H1 (cell line): ENCODE measurements around the gene DIPK1C. TPM values are rescaled to one million over a fixed set of nuclear protein-coding genes. Genes with fewer than 3 reads are reported as not detected.

Experiments
- CTCF ChIA-PET: fragments of 300-600 bp; sonication (Branson Sonifier 250); formaldehyde crosslinking; loops from one replicate; lab custom pipeline; 2021; ENCODE audit not compliant: partially characterized antibody; lab: Charles Lee
- POLR2A ChIA-PET: fragments of 300-600 bp; sonication (Branson Sonifier 250); formaldehyde crosslinking; loops from one replicate; lab custom pipeline; 2021; ENCODE audit warnings: inconsistent platforms; ENCODE audit not compliant: partially characterized antibody; lab: Charles Lee
- DNase-seq, 2 experiments: peaks; one replicate each; pipeline versions ENCODE4 v3.0.0 to v3.0.0-alpha.2; 2010 to 2022; ENCODE audit warnings: low spot score in 2 of 2, low read depth in 1 of 2, mixed read lengths in 1 of 2
- FAIRE-seq: peaks from 2 replicates; lab custom pipeline; 2011; peaks lifted over from hg19 to GRCh38; lab: Jason Lieb, UNC
- H2AFZ ChIP-seq: 2 replicates; pipeline ENCODE4 v1.8.1; 2012; ENCODE audit warnings: low read length, inconsistent platforms
- H2AK5ac ChIP-seq: 2 replicates; pipeline ENCODE4 v1.6.1; 2013; ENCODE audit warnings: low read depth, low read length
- H2BK120ac ChIP-seq: replicated peaks from 2 replicates; pipeline ENCODE3; 2013; ENCODE audit warnings: low read depth, low read length, inconsistent platforms
- H2BK12ac ChIP-seq: 2 replicates; pipeline ENCODE4 v1.6.1; 2013; ENCODE audit warnings: low read depth, low read length
- H2BK15ac ChIP-seq: 2 replicates; pipeline ENCODE4 v1.6.1; 2013; ENCODE audit warnings: low read length
- H2BK20ac ChIP-seq: 2 replicates; pipeline ENCODE4 v1.6.1; 2013; ENCODE audit warnings: low read length
- H2BK5ac ChIP-seq: 2 replicates; pipeline ENCODE4 v1.6.1; 2013; ENCODE audit warnings: low read depth, low read length
- H3K14ac ChIP-seq: 2 replicates; pipeline ENCODE4 v1.6.1; 2013; ENCODE audit warnings: inconsistent platforms; ENCODE audit not compliant: insufficient read length
- H3K18ac ChIP-seq: 2 replicates; pipeline ENCODE4 v1.6.1; 2013; ENCODE audit warnings: low read length; ENCODE audit errors: extremely low read depth
- H3K23ac ChIP-seq: 2 replicates; pipeline ENCODE4 v1.6.1; 2013; ENCODE audit warnings: inconsistent platforms; ENCODE audit not compliant: insufficient read length
- H3K23me2 ChIP-seq: 2 replicates; pipeline ENCODE4 v1.6.1; 2013; ENCODE audit warnings: low read depth, low read length
- H3K27ac ChIP-seq: 2 replicates; pipeline ENCODE4 v1.6.1; 2011; ENCODE audit warnings: low read depth, low read length, inconsistent platforms
- H3K27me3 ChIP-seq, 4 experiments: replicated peaks in 1 of 4; 1 replicate in 1 of 4; 2 replicates in 3 of 4; pipeline versions ENCODE4 v1.6.1 to v1.8.1; 2011 to 2013; ENCODE audit warnings: low read length in 3 of 4, mild to moderate bottlenecking in 3 of 4, inconsistent platforms in 2 of 4, mixed read lengths in 2 of 4, moderate library complexity in 1 of 4; ENCODE audit not compliant: control insufficient read depth in 3 of 4, insufficient read depth in 3 of 4; ENCODE audit errors: extremely low read depth in 1 of 4
- H3K36me3 ChIP-seq, 4 experiments: 2 replicates each; pipeline versions ENCODE4 v1.6.1 to v1.8.1; 2011 to 2013; ENCODE audit warnings: mild to moderate bottlenecking in 4 of 4, low read length in 3 of 4, moderate library complexity in 2 of 4, control low read depth in 1 of 4, inconsistent platforms in 1 of 4; ENCODE audit not compliant: insufficient read depth in 4 of 4, control insufficient read depth in 2 of 4
- H3K4ac ChIP-seq: replicated peaks from 2 replicates; pipeline ENCODE3; 2013; ENCODE audit warnings: low read length, low read depth, mixed read lengths, inconsistent platforms; ENCODE audit not compliant: insufficient read length
- H3K4me1 ChIP-seq, 4 experiments: replicated peaks in 1 of 4; 1 replicate in 1 of 4; 2 replicates in 3 of 4; pipeline versions ENCODE4 v1.6.1 to v1.8.1; 2011 to 2013; ENCODE audit warnings: low read length in 3 of 4, inconsistent platforms in 2 of 4, mixed read lengths in 1 of 4; ENCODE audit not compliant: insufficient read depth in 4 of 4, control insufficient read depth in 3 of 4
- H3K4me2 ChIP-seq, 2 experiments: 2 replicates each; pipeline versions ENCODE4 v1.6.1 to v1.8.1; 2011 to 2013; ENCODE audit warnings: low read depth in 2 of 2, low read length in 2 of 2, control low read depth in 1 of 2, inconsistent platforms in 1 of 2, mild to moderate bottlenecking in 1 of 2; ENCODE audit not compliant: insufficient read depth in 1 of 2
- H3K4me3 ChIP-seq, 4 experiments: fragments of 200-600, 300-600 bp in 1 of 4; sonication (generic), shearing (Covaris generic), sonication (Bioruptor Twin) in 1 of 4; 2 replicates each; pipeline versions ENCODE4 v1.5.1 to v1.8.1; 2011 to 2016; ENCODE audit warnings: low read length in 4 of 4, low read depth in 3 of 4, control low read depth in 2 of 4, inconsistent platforms in 2 of 4, mild to moderate bottlenecking in 2 of 4, mixed read lengths in 1 of 4, moderate library complexity in 1 of 4; ENCODE audit not compliant: insufficient read depth in 2 of 4; ENCODE audit errors: extremely low read depth in 1 of 4
- H3K56ac ChIP-seq: replicated peaks from 2 replicates; pipeline ENCODE3; 2013; ENCODE audit warnings: low read depth, mild to moderate bottlenecking, mixed read lengths, low read length, inconsistent platforms; ENCODE audit not compliant: insufficient read length
- H3K79me1 ChIP-seq: 2 replicates; pipeline ENCODE4 v1.6.1; 2013; ENCODE audit warnings: low read depth, low read length, control low read depth
- H3K79me2 ChIP-seq, 2 experiments: 2 replicates each; pipeline versions ENCODE4 v1.6.1 to v1.8.1; 2012 to 2013; ENCODE audit warnings: low read length in 2 of 2, mild to moderate bottlenecking in 2 of 2, inconsistent platforms in 1 of 2; ENCODE audit not compliant: insufficient read depth in 2 of 2, control insufficient read depth in 1 of 2
- H3K9ac ChIP-seq, 4 experiments: replicated peaks in 1 of 4; 1 replicate in 1 of 4; 2 replicates in 3 of 4; pipeline versions ENCODE4 v1.6.1 to v1.8.1; 2011 to 2013; ENCODE audit warnings: low read depth in 3 of 4, low read length in 3 of 4, control low read depth in 2 of 4, mild to moderate bottlenecking in 2 of 4, moderate library complexity in 2 of 4, inconsistent platforms in 1 of 4; ENCODE audit errors: extremely low read depth in 1 of 4
- H3K9me3 ChIP-seq, 2 experiments: 2 replicates each; pipeline versions ENCODE4 v1.6.1 to v1.8.1; 2012 to 2013; ENCODE audit warnings: mild to moderate bottlenecking in 2 of 2, moderate library complexity in 2 of 2, control low read depth in 1 of 2, inconsistent platforms in 1 of 2, low read depth in 1 of 2, low read length in 1 of 2, mixed read lengths in 1 of 2; ENCODE audit not compliant: insufficient read depth in 2 of 2
- H4K20me1 ChIP-seq, 2 experiments: replicated peaks in 1 of 2; 2 replicates each; pipeline versions ENCODE3 to v1.8.1; 2011 to 2013; ENCODE audit warnings: inconsistent platforms in 2 of 2, low read length in 2 of 2, mild to moderate bottlenecking in 1 of 2; ENCODE audit not compliant: insufficient read depth in 2 of 2, control insufficient read depth in 1 of 2
- H4K5ac ChIP-seq: 2 replicates; pipeline ENCODE4 v1.6.1; 2013; ENCODE audit warnings: low read length, low read depth, mixed read lengths, inconsistent platforms; ENCODE audit not compliant: insufficient read length
- H4K8ac ChIP-seq: 2 replicates; pipeline ENCODE4 v1.8.0; 2013; ENCODE audit warnings: mild to moderate bottlenecking, moderate library complexity, low read length, inconsistent platforms; ENCODE audit not compliant: insufficient read depth; ENCODE audit errors: extremely low read depth
- H4K91ac ChIP-seq: replicated peaks from 2 replicates; pipeline ENCODE3; 2013; ENCODE audit warnings: low read length, mixed read lengths, inconsistent platforms; ENCODE audit not compliant: insufficient read length
- BCL11A ChIP-seq, 2 experiments: IDR thresholded peaks; one replicate each; pipeline ENCODE4 v1.6.1; 2011; ENCODE audit warnings: low read depth in 2 of 2, low read length in 2 of 2, mild to moderate bottlenecking in 2 of 2
- CBX5 ChIP-seq: fragments of 300-800, 300-1000 bp; sonication (generic); IDR thresholded peaks from 2 replicates; pipeline ENCODE4 v1.7.1; 2016; ENCODE audit warnings: antibody characterized with exemption, low read length, low read depth
- EZH2 ChIP-seq: fragments of 200-600 bp; sonication (generic); IDR thresholded peaks from 2 replicates; pipeline ENCODE4 v1.7.1; 2012; ENCODE audit warnings: low read depth, mild to moderate bottlenecking, moderate library complexity, low read length, inconsistent platforms; ENCODE audit not compliant: severe bottlenecking
- FOSL1 ChIP-seq: IDR thresholded peaks from 2 replicates; pipeline ENCODE4 v1.6.1; 2011; ENCODE audit warnings: mild to moderate bottlenecking, low read depth, low read length, moderate library complexity; ENCODE audit not compliant: insufficient read depth
- GABPA ChIP-seq: IDR thresholded peaks from 2 replicates; pipeline ENCODE4 v1.6.1; 2011; ENCODE audit warnings: mild to moderate bottlenecking, low read length, moderate library complexity, borderline replicate concordance; ENCODE audit not compliant: insufficient read depth
- JUN ChIP-seq: IDR thresholded peaks from 2 replicates; pipeline ENCODE4 v1.6.1; 2011; ENCODE audit warnings: low read depth, mild to moderate bottlenecking, improper control_type of control experiment, low read length
- KDM1A ChIP-seq: fragments of 200-600, 300-600 bp; sonication (generic); IDR thresholded peaks from 2 replicates; pipeline ENCODE4 v1.7.1; 2016; ENCODE audit warnings: mild to moderate bottlenecking, low read length, borderline replicate concordance
- KDM4A ChIP-seq: IDR thresholded peaks from one replicate; pipeline ENCODE4 v1.7.1; 2012; ENCODE audit warnings: low read depth, mild to moderate bottlenecking, moderate library complexity, low read length, inconsistent platforms; ENCODE audit not compliant: severe bottlenecking
- MAFK ChIP-seq: IDR thresholded peaks from 2 replicates; pipeline ENCODE4 v1.6.1; 2012; ENCODE audit warnings: low read depth, mild to moderate bottlenecking, improper control_type of control experiment, low read length
- NANOG ChIP-seq: IDR thresholded peaks from 2 replicates; pipeline ENCODE4 v1.6.1; 2011; ENCODE audit warnings: low read length, low read depth, mild to moderate bottlenecking, inconsistent platforms; ENCODE audit not compliant: insufficient read depth, poor library complexity, severe bottlenecking
- NRF1 ChIP-seq: IDR thresholded peaks from 2 replicates; pipeline ENCODE4 v1.6.1; 2011; ENCODE audit warnings: mild to moderate bottlenecking, low read depth, low read length, improper control_type of control experiment
- POLR2A ChIP-seq, 2 experiments: IDR thresholded peaks; 1 replicate in 1 of 2; 2 replicates in 1 of 2; pipeline ENCODE4 v1.6.1; 2011; ENCODE audit warnings: low read depth in 2 of 2, low read length in 2 of 2, mild to moderate bottlenecking in 2 of 2; ENCODE audit errors: control extremely low read depth in 1 of 2
- SIX5 ChIP-seq: IDR thresholded peaks from 2 replicates; pipeline ENCODE4 v1.6.1; 2011; ENCODE audit warnings: mild to moderate bottlenecking, low read depth, low read length
- SUZ12 ChIP-seq: fragments of 200-600 bp; sonication (generic); IDR thresholded peaks from 2 replicates; pipeline ENCODE4 v1.6.1; 2012; ENCODE audit warnings: mild to moderate bottlenecking, inconsistent platforms, low read length, moderate library complexity, mixed read lengths
- TCF12 ChIP-seq: IDR thresholded peaks from 2 replicates; pipeline ENCODE4 v1.6.1; 2011; ENCODE audit warnings: low read depth, mild to moderate bottlenecking, low read length
- WGBS, 2 experiments: shearing (Covaris generic) in 1 of 2; methylation state at CpG; one replicate each; pipeline versions ENCODE4 v1.1.6 to v1.1.7; 2013 to 2015; ENCODE audit warnings: low lambda C conversion rate in 2 of 2, mixed read lengths in 2 of 2, inconsistent platforms in 1 of 2, low coverage in 1 of 2, missing lambda C conversion rate in 1 of 2; ENCODE audit not compliant: insufficient replicate concordance in 2 of 2, insufficient coverage in 1 of 2, insufficient read length in 1 of 2; ENCODE audit errors: extremely low coverage in 1 of 2, missing lambda C conversion rate in 1 of 2; 5-methylcytosine and 5-hydroxymethylcytosine counted together
- polyA plus RNA-seq, 7 experiments: library from polyadenylated mRNA; depleted of rRNA in 3 of 7; stranded (reverse) in 5 of 7; unstranded in 2 of 7; fragments of >200 nt in 5 of 7; fragments of 200-250 nt in 2 of 7; gene quantifications; 1 replicate in 5 of 7; 2 replicates in 1 of 7; 4 replicates in 1 of 7; pipeline versions ENCODE4 v1.2.1 to v1.2.3, GENCODE V29; 2011 to 2013; ENCODE audit warnings: missing spikeins in 2 of 7, mixed read lengths in 2 of 7
- total RNA-seq: library from RNA; stranded (reverse); fragmentation: NEBNext Ultra II Directional; extraction: Animal tissue kit (Norgen Biotek cat#: 25700); gene quantifications from 2 replicates; pipeline ENCODE4 v1.2.1, GENCODE V29; 2021

The DIPK1C gene
- total and polyA plus RNA-seq, 2 of the 8 experiments (the other 6 are each of a cell fraction or from before 2014, with no cell fraction given) = 0.08 TPM; not detected in 1

DNA sequence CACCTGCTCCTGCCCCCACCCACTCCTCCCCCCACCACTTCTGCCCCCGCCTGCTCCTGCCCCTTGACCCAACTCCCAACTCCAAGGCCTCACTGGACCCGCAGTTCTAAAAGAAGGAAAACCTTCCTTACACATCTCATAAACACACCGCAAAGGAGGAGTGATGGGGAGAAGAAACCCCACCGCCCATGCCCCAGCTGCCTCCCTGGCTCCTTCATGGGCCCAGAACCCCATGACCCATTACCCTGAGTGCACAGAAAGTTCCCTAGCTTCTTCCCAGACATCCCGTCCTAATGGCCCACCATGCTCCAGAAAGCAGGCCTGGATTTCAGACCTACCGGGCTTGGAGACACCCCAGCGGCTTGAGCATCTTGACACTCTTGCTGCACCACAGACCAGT, 21.2 kb upstream of the DIPK1C start:
- no peak for FAIRE-seq
- TF ChIP-seq SIX5 = no peak
- no peak for TF ChIP-seq FOSL1
- TF ChIP-seq GABPA = no peak
- TF ChIP-seq EZH2 = no peak
- TF ChIP-seq NRF1 = no peak
- no peak for TF ChIP-seq CBX5
- no peak for TF ChIP-seq KDM4A
- TF ChIP-seq TCF12 = no peak
- TF ChIP-seq NANOG = no peak
- TF ChIP-seq KDM1A = no peak
- no peak for TF ChIP-seq MAFK
- no peak for TF ChIP-seq SUZ12
- TF ChIP-seq JUN = no peak
- no peak for TF ChIP-seq BCL11A (IDR thresholded peaks at IDR 0.05; ENCODE audit: low read depth in 2 of 2, low read length in 2 of 2)
- no peak for TF ChIP-seq POLR2A (IDR thresholded peaks at IDR 0.05; ENCODE audit: control extremely low read depth in 1 of 2, low read depth in 2 of 2, low read length in 2 of 2)

More for the DNA sequence above, 21.2 kb upstream of the DIPK1C start:
- Histone ChIP-seq H4K5ac (no peak overlapping the region), H2BK5ac (no peak overlapping the region), H3K27ac (no peak overlapping the region), H4K20me1 (no peaks in the 10 kb centered on the region), H3K4me2 (no peak overlapping the region), H3K23me2 (no peaks in the 10 kb centered on the region), H3K79me2 (no peaks in the 10 kb centered on the region), H3K23ac (no peak overlapping the region), H3K14ac (no peak overlapping the region), H2AFZ (no peak overlapping the region), H3K36me3 (no peaks in the 10 kb centered on the region), H2AK5ac (no peak overlapping the region), H4K91ac (no peak overlapping the region), H3K79me1 (no peaks in the 10 kb centered on the region), H3K4ac (no peak overlapping the region), H3K4me3 (no peak overlapping the region), H2BK120ac (no peak overlapping the region), H3K9ac (no peak overlapping the region), H2BK15ac (no peak overlapping the region), H3K9me3 (no peaks in the 10 kb centered on the region), H3K27me3 (peaks cover 0 to 1% (median 0%) of the 10 kb centered on the region in 4 experiments; a peak in 1 of 7 replicates), H3K56ac (no peak overlapping the region), H2BK12ac (no peak overlapping the region), H3K4me1 (no peaks in the 10 kb centered on the region; a peak in 1 of 7 replicates), H4K8ac (no peak overlapping the region), H2BK20ac (no peak overlapping the region), H3K18ac (no peak overlapping the region)
- 94% methylated on average over 6 of the region's 7 CpGs; no CpG with 5 or more reads in 1 of the 2 experiments for WGBS, 2 experiments
- DNase-seq = no peak
- ChIA-PET CTCF (interaction anchor here (0.9 to 3.4 kb wide), 6 partner anchors 9 to 128 kb away, joined by 3 to 19 read pairs (median 6); partner anchors contain the start of gene CNDP2), POLR2A (no interaction called here)
